Transverse colon (tissue), 4 donors: ENCODE data around the gene PAIP1.

Experiments used
- CTCF ChIP-seq, 5 experiments: fragments of 200-600 bp in 3 of 5; fragments of 450-650 bp in 2 of 5; sonication (generic) in 3 of 5; IDR thresholded peaks; 1 replicate in 2 of 5; 2 replicates in 3 of 5; pipeline ENCODE4 v1.5.1; 2016 to 2017; ENCODE audit warnings: antibody characterized with exemption in 5 of 5, inconsistent platforms in 3 of 5, mild to moderate bottlenecking in 2 of 5, moderate library complexity in 1 of 5
- EP300 ChIP-seq: sonication (generic); formaldehyde crosslinking; IDR thresholded peaks from one replicate; pipeline ENCODE4 v1.6.1; 2017; ENCODE audit warnings: antibody characterized with exemption, low read depth
- POLR2A ChIP-seq: fragments of 450-650 bp; IDR thresholded peaks from one replicate; pipeline ENCODE4 v1.6.1; 2016; ENCODE audit warnings: antibody characterized with exemption, mild to moderate bottlenecking, moderate library complexity
- POLR2AphosphoS5 ChIP-seq, 3 donors: sonication (generic); formaldehyde crosslinking; IDR thresholded peaks; one replicate each; pipeline ENCODE4 v1.6.1; 2016; ENCODE audit warnings: antibody characterized with exemption in 3 of 3

GRCh38 chr5:43601454-43602260, 44.8 kb upstream of the PAIP1 start:
- no peak for TF ChIP-seq POLR2A
- TF ChIP-seq EP300: no peak
- TF ChIP-seq POLR2AphosphoS5 (IDR thresholded peaks at IDR 0.05): no peak
- no peak for TF ChIP-seq CTCF (IDR thresholded peaks at IDR 0.05)
